ENCODE results near the gene FAM216A.
A peak's percentile ranks its signal among the peaks of the same experiment; 100 is the strongest.

Gene FAM216A

GRCh38 chr12:110501399-110501751, 32.7 kb downstream of the FAM216A start:
- peak; percentile 36 for DNase-seq (ENCODE audit: low read depth)
- TF ChIP-seq, protein P1, sequence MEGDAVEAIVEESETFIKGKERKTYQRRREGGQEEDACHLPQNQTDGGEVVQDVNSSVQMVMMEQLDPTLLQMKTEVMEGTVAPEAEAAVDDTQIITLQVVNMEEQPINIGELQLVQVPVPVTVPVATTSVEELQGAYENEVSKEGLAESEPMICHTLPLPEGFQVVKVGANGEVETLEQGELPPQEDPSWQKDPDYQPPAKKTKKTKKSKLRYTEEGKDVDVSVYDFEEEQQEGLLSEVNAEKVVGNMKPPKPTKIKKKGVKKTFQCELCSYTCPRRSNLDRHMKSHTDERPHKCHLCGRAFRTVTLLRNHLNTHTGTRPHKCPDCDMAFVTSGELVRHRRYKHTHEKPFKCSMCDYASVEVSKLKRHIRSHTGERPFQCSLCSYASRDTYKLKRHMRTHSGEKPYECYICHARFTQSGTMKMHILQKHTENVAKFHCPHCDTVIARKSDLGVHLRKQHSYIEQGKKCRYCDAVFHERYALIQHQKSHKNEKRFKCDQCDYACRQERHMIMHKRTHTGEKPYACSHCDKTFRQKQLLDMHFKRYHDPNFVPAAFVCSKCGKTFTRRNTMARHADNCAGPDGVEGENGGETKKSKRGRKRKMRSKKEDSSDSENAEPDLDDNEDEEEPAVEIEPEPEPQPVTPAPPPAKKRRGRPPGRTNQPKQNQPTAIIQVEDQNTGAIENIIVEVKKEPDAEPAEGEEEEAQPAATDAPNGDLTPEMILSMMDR (IDR thresholded peaks at IDR 0.05; ENCODE audit: low read length, missing control alignments): no peak
- H3K4me3 ChIP-seq (replicated peaks; ENCODE audit: low read depth, low read length): peak overlapping the region; percentile 94

DNA sequence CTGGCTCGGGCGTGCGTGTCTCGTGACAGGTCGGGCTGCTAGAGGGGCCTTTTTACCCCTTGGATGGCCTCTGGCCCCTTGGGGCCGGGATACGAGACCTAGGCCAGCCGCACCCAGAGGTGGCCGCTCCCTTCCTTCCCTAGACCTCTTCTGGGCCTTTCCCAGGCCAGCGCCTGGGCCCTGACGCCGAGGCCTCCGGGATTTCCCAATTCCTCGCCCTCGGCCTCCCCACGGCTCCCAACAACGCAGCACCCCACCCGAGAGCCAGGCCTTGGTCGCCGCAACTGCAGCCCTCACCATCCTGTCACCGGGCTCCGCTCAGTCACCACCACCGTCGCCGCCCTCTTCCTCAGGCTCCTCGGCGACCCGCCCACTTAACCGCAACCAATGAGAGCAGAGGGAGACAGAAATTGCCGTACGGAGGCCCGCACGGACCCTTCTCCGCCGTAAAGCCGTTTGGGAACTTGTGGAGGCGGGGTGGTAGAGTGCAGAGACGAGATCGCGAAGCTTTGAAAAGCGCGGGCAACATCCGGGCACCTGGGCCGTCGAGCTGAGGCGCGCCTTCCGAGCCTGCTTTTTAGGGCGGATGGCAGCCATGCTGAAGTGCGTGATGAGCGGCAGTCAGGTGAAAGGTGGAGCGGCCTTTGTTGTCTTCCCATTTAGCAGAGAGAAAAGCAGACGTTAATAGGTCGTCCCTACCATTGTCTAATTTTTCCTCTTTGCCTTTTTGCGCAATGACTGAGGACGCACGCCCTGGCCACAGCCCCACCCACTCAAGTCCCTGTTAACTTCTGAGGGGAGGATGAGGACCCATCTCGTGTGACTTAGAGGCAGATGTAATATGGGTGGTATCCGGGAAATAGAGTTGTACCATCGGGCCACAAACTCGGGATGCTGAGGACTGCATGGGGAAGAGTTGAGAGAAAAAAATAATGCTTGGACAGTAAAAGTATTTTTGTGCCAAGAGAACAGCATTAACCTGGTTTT, 33.4 kb downstream of the FAM216A start, which contains the start of the genes RAD9B and VPS29:
TSS of gene RAD9B (plus strand) at position 580 of the 987 bp plus-strand sequence. CDS start at position 587, 7 bp downstream.
TSS of gene VPS29 (minus strand) at position 360 of the 987 bp plus-strand sequence. CDS start at position 300, 60 bp downstream.
- peak within 1 kb of the TSS; percentile 94 for H3K4me3 ChIP-seq (replicated peaks; ENCODE audit: low read depth, low read length)
- TF ChIP-seq, protein P1 (IDR thresholded peaks at IDR 0.05; ENCODE audit: low read length, missing control alignments): no peak
- DNase-seq (ENCODE audit: low read depth): peak; percentile 99

DNA sequence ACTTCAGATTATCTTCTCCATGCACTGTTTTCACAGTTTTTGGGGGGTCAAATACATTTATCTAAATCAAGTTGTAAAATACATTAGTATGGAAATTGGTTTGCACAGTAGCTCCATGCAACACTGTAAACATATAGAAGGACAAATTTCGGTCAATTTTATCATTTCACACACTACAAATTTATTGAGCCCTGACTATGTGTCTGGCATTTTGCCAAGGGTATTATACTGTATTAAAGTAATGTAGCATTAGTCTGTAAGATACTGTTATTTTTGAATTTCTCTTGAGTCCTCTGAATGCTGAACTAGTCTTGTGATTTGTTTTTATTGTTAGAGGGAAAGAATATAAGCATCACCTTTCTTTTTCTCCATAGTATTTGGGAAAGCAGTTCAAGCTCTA, 34.8 kb downstream of the FAM216A start:
- DNase-seq (ENCODE audit: low read depth): no peak
- H3K4me3 ChIP-seq (replicated peaks; ENCODE audit: low read depth, low read length): no peak overlapping the region
- TF ChIP-seq, protein P1 (IDR thresholded peaks at IDR 0.05; ENCODE audit: low read length, missing control alignments): no peak

GRCh38 chr12:110505332-110505731, 36.7 kb downstream of the FAM216A start:
- DNase-seq (ENCODE audit: low read depth): no peak
- H3K4me3 ChIP-seq (replicated peaks; ENCODE audit: low read depth, low read length): no peak overlapping the region
- TF ChIP-seq, protein P1 (IDR thresholded peaks at IDR 0.05; ENCODE audit: low read length, missing control alignments): no peak

DNA sequence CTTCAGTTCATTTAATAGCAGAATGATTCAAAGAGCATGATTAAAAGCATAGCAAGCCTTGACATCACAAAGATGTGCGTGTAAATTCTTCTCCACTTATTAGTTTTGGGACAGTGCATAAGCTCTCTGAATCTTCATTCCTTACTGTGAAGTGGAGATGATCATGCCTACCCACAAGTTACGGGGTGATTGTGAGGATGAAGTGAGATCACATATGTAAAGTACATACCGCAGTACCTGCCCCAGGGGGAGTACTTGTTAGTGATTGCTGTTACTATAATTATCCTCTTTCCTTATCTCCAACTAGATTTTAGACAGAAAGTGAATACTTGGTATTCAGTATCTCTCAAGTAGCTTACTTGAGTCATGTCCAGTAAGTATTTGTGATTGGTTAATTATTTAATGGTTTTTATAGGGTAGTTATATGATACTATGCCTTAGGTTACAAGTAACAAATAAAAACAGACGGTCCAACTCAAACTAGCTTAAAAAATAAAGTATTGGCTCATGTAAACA, 39.5 kb downstream of the FAM216A start:
- no peak for DNase-seq (ENCODE audit: low read depth)
- TF ChIP-seq, protein P1 (IDR thresholded peaks at IDR 0.05; ENCODE audit: low read length, missing control alignments): no peak
- no peak overlapping the region for H3K4me3 ChIP-seq (replicated peaks; ENCODE audit: low read depth, low read length)

DNA sequence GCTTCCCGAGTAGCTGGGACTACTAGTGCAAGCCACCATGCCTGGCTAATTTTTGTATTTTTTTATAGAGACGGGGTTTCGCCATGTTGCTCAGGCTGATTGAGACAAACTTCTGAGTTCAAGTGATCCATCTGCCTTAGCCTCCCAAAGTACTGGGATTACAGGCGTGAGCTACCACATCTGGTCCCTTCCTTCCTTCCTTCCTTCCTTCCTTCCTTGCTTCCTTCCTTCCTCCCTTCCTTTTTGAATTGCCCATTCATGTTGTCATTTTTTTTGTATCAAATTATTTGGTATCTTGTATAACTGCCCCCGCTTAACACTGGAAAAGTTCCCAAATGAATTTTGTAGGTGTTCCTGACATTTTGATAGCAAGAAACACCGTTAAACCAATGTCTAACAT, 45.2 kb downstream of the FAM216A start:
- DNase-seq (ENCODE audit: low read depth): no peak
- TF ChIP-seq, protein P1 (IDR thresholded peaks at IDR 0.05; ENCODE audit: low read length, missing control alignments): no peak
- no peak overlapping the region for H3K4me3 ChIP-seq (replicated peaks; ENCODE audit: low read depth, low read length)

Measured in fibroblast of pulmonary artery (primary cell).